HUDEP-2 (cell line): ENCODE results near the gene COL6A1.
"Not testable (repeated sequence)": the region's sequence is repeated elsewhere in the genome, so short reads cannot be mapped to it uniquely, and the experiment has no call there.

Experiments used
- DNase-seq, 76 experiments: peaks; one replicate each; lab custom pipeline; 2025; ENCODE audit not compliant: unreplicated experiment in 76 of 76; lab: John Stamatoyannopoulos, UW

Gene COL6A1

GRCh38 chr21:45964649-45965048, 16.9 kb upstream of the COL6A1 start:
- DNase-seq = no peak

- DNase-seq = no peak
These were observed 16.3 kb upstream of the COL6A1 start for GRCh38 chr21:45965084-45965809.

GRCh38 chr21:45966791-45967394, 14.7 kb upstream of the COL6A1 start:
- no peak for DNase-seq

- DNase-seq = no peak
These were observed 11.5 kb upstream of the COL6A1 start for GRCh38 chr21:45969921-45970673.

GRCh38 chr21:45970674-45971615, 10.6 kb upstream of the COL6A1 start:
- peak in 26 of 76 experiments; percentile 4 to 44 (median 24) for DNase-seq

GRCh38 chr21:45971616-45972352, 9.8 kb upstream of the COL6A1 start:
- DNase-seq = no peak

- no peak for DNase-seq
These were observed 9.2 kb upstream of the COL6A1 start for GRCh38 chr21:45972353-45972715.

GRCh38 chr21:45972716-45973474, 8.7 kb upstream of the COL6A1 start:
- DNase-seq = peak in 2 of 76 experiments; percentile 12 to 13

- DNase-seq = peak in 19 of 76 experiments; percentile 7 to 51 (median 22)
These were observed 8.0 kb upstream of the COL6A1 start for GRCh38 chr21:45973475-45974072.

GRCh38 chr21:45974073-45975019, 7.2 kb upstream of the COL6A1 start:
- no peak for DNase-seq

GRCh38 chr21:45975020-45975666, 6.4 kb upstream of the COL6A1 start:
- DNase-seq = no peak

- not testable (repeated sequence) for DNase-seq
These were observed 5.7 kb upstream of the COL6A1 start for GRCh38 chr21:45975667-45976409.

GRCh38 chr21:45976701-45977311, 4.8 kb upstream of the COL6A1 start:
- no peak for DNase-seq

GRCh38 chr21:45977396-45977795, 4.2 kb upstream of the COL6A1 start:
- DNase-seq = no peak

GRCh38 chr21:45979141-45979631, 2.4 kb upstream of the COL6A1 start:
- no peak for DNase-seq

GRCh38 chr21:45979651-45980050, 1.9 kb upstream of the COL6A1 start:
- DNase-seq = no peak
